ENCODE results near the gene EPHB1. TPM values are rescaled to one million over a fixed set of nuclear protein-coding genes. Genes with fewer than 3 reads are reported as not detected.

The EPHB1 gene
- total RNA-seq, 1 donor from 2014 or later: 1.3 TPM

- Mint-ChIP-seq H3K27me3 (ENCODE audit: low read depth) (no peaks in the 10 kb centered on the region), H3K4me1 (no peaks in the 10 kb centered on the region), H3K4me3 (no peak overlapping the region), H3K36me3 (no peaks in the 10 kb centered on the region), H3K27ac (no peak overlapping the region), H3K9me3 (peaks cover 4% of the 10 kb centered on the region)
- TF ChIP-seq CTCF (IDR thresholded peaks at IDR 0.05; ENCODE audit: unreplicated experiment): no peak
- no peak for DNase-seq (ENCODE audit: low spot score in 2 of 2, unreplicated experiment in 2 of 2)
Observed at GRCh38 chr3:135192929-135193328, 397.9 kb downstream of the EPHB1 start.

GRCh38 chr3:135197246-135197645 is 402.2 kb downstream of the EPHB1 start:
- no peak for TF ChIP-seq CTCF (IDR thresholded peaks at IDR 0.05; ENCODE audit: unreplicated experiment)
- H3K36me3 Mint-ChIP-seq: no peaks in the 10 kb centered on the region
- DNase-seq (ENCODE audit: low spot score in 2 of 2, unreplicated experiment in 2 of 2): no peak
- peaks cover 4% of the 10 kb centered on the region for H3K9me3 Mint-ChIP-seq
- H3K27ac Mint-ChIP-seq: no peak overlapping the region
- H3K4me3 Mint-ChIP-seq: no peak overlapping the region
- H3K4me1 Mint-ChIP-seq: no peaks in the 10 kb centered on the region
- H3K27me3 Mint-ChIP-seq (ENCODE audit: low read depth): peaks cover 6% of the 10 kb centered on the region

- Mint-ChIP-seq H3K4me1 (no peaks in the 10 kb centered on the region), H3K27ac (no peak overlapping the region), H3K9me3 (peaks cover 4% of the 10 kb centered on the region), H3K27me3 (ENCODE audit: low read depth) (peaks cover 6% of the 10 kb centered on the region), H3K36me3 (no peaks in the 10 kb centered on the region), H3K4me3 (no peak overlapping the region)
- TF ChIP-seq CTCF (IDR thresholded peaks at IDR 0.05; ENCODE audit: unreplicated experiment): no peak
- no peak for DNase-seq (ENCODE audit: low spot score in 2 of 2, unreplicated experiment in 2 of 2)
Observed at GRCh38 chr3:135197856-135198255, 402.8 kb downstream of the EPHB1 start.

- no peak for DNase-seq (ENCODE audit: low spot score in 2 of 2, unreplicated experiment in 2 of 2)
- H3K9me3 Mint-ChIP-seq: peaks cover 4% of the 10 kb centered on the region
- H3K4me3 Mint-ChIP-seq: no peak overlapping the region
- TF ChIP-seq CTCF (IDR thresholded peaks at IDR 0.05; ENCODE audit: unreplicated experiment): no peak
- no peaks in the 10 kb centered on the region for H3K4me1 Mint-ChIP-seq
- no peaks in the 10 kb centered on the region for H3K36me3 Mint-ChIP-seq
- H3K27ac Mint-ChIP-seq: no peak overlapping the region
- peaks cover 6% of the 10 kb centered on the region for H3K27me3 Mint-ChIP-seq (ENCODE audit: low read depth)
Observed at GRCh38 chr3:135199137-135199536, 404.1 kb downstream of the EPHB1 start.

GRCh38 chr3:135203026-135203425 is 408.0 kb downstream of the EPHB1 start:
- no peak for TF ChIP-seq CTCF (IDR thresholded peaks at IDR 0.05; ENCODE audit: unreplicated experiment)
- Mint-ChIP-seq H3K27me3 (ENCODE audit: low read depth) (peaks cover 6% of the 10 kb centered on the region), H3K27ac (no peak overlapping the region), H3K9me3 (peaks cover 4% of the 10 kb centered on the region), H3K4me3 (no peak overlapping the region), H3K36me3 (no peaks in the 10 kb centered on the region), H3K4me1 (no peaks in the 10 kb centered on the region)
- no peak for DNase-seq (ENCODE audit: low spot score in 2 of 2, unreplicated experiment in 2 of 2)

GRCh38 chr3:135213213-135213612 is 418.2 kb downstream of the EPHB1 start:
- Mint-ChIP-seq H3K4me1 (no peaks in the 10 kb centered on the region), H3K9me3 (no peaks in the 10 kb centered on the region), H3K4me3 (no peak overlapping the region), H3K27me3 (ENCODE audit: low read depth) (peaks cover 1% of the 10 kb centered on the region), H3K27ac (no peak overlapping the region), H3K36me3 (no peaks in the 10 kb centered on the region)
- TF ChIP-seq CTCF (IDR thresholded peaks at IDR 0.05; ENCODE audit: unreplicated experiment): no peak
- no peak for DNase-seq (ENCODE audit: low spot score in 2 of 2, unreplicated experiment in 2 of 2)
